Activated naive CD4-positive, alpha-beta T cell treated with anti-CD3 and anti-CD28 coated beads, Interleukin-2, amount 50 U/mL, for 72 hours (primary cell): ENCODE measurements around the gene GPR22. TPM values are rescaled to one million over a fixed set of nuclear protein-coding genes. Genes with fewer than 3 reads are reported as not detected.
A peak's percentile ranks its signal among the peaks of the same experiment; 100 is the strongest.

Experiments used
- ATAC-seq, 2 donors: fragments of 150-1000 bp; cut with Tn5 transposase; 2 replicates each; pipeline ENCODE4 v1.10.0; 2021; ENCODE audit warnings: mild to moderate bottlenecking in 2 of 2, moderate library complexity in 2 of 2
- DNase-seq, 2 donors: peaks; one replicate each; pipeline ENCODE4 v3.0.0; 2021 to 2022; ENCODE audit warnings: low spot score in 2 of 2
- H3K27ac Mint-ChIP-seq, 2 donors: one replicate each; pipeline ENCODE4 v1.8.0; 2022; ENCODE audit warnings: mild to moderate bottlenecking in 2 of 2, mixed read lengths in 2 of 2
- H3K36me3 Mint-ChIP-seq, 2 donors: one replicate each; pipeline ENCODE4 v1.8.0; 2022; ENCODE audit warnings: mixed read lengths in 2 of 2
- H3K9me3 Mint-ChIP-seq, 2 donors: one replicate each; pipeline ENCODE4 v1.8.0; 2022; ENCODE audit warnings: mixed read lengths in 2 of 2
- total RNA-seq, 2 donors: library from RNA; stranded (reverse); gene quantifications; one replicate each; pipeline ENCODE4 v1.2.3, GENCODE V29; 2022

Gene GPR22
- total RNA-seq, 2 donors from 2014 or later, result not detected

GRCh38 chr7:107467972-107468371 is 1.9 kb upstream of the GPR22 start:
- no peaks in the 10 kb centered on the region for H3K9me3 Mint-ChIP-seq
- no peak for ATAC-seq

GRCh38 chr7:107468824-107469223 is 1.0 kb upstream of the GPR22 start:
- no peak for ATAC-seq
- DNase-seq, result no peak
- no peaks in the 10 kb centered on the region for H3K36me3 Mint-ChIP-seq
- H3K9me3 Mint-ChIP-seq, result no peaks in the 10 kb centered on the region
- no peak overlapping the region for H3K27ac Mint-ChIP-seq

More at GRCh38 chr7:107467972-107468371, 1.9 kb upstream of the GPR22 start:
- no peak for DNase-seq
- no peak overlapping the region for H3K27ac Mint-ChIP-seq
- H3K36me3 Mint-ChIP-seq, result no peaks in the 10 kb centered on the region

GRCh38 chr7:107471292-107472070 is 1.6 kb downstream of the GPR22 start:
- ATAC-seq (no peak), DNase-seq (no peak)
- Mint-ChIP-seq H3K27ac (no peak overlapping the region), H3K36me3 (no peaks in the 10 kb centered on the region), H3K9me3 (no peaks in the 10 kb centered on the region)

GRCh38 chr7:107472116-107472515 is 2.3 kb downstream of the GPR22 start:
- DNase-seq (no peak), ATAC-seq (no peak)
- H3K36me3 Mint-ChIP-seq, result no peaks in the 10 kb centered on the region
- H3K27ac Mint-ChIP-seq, result no peak overlapping the region
- no peaks in the 10 kb centered on the region for H3K9me3 Mint-ChIP-seq

GRCh38 chr7:107474104-107474521 is 4.3 kb downstream of the GPR22 start:
- H3K9me3 Mint-ChIP-seq, result no peaks in the 10 kb centered on the region
- ATAC-seq (no peak), DNase-seq (no peak)
- no peak overlapping the region for H3K27ac Mint-ChIP-seq
- H3K36me3 Mint-ChIP-seq, result no peaks in the 10 kb centered on the region

- Mint-ChIP-seq H3K36me3 (no peaks in the 10 kb centered on the region), H3K9me3 (no peaks in the 10 kb centered on the region), H3K27ac (no peak overlapping the region)
- DNase-seq (no peak), ATAC-seq (no peak)
Observed at GRCh38 chr7:107479303-107479702, 9.4 kb downstream of the GPR22 start.

GRCh38 chr7:107480932-107481331 is 11.1 kb downstream of the GPR22 start:
- Mint-ChIP-seq H3K36me3 (no peaks in the 10 kb centered on the region), H3K9me3 (no peaks in the 10 kb centered on the region), H3K27ac (no peak overlapping the region)
- DNase-seq, result no peak
- ATAC-seq, result no peak

GRCh38 chr7:107482571-107482970 is 12.7 kb downstream of the GPR22 start:
- Mint-ChIP-seq H3K27ac (no peak overlapping the region), H3K36me3 (no peaks in the 10 kb centered on the region), H3K9me3 (no peaks in the 10 kb centered on the region)
- DNase-seq, result no peak
- no peak for ATAC-seq

GRCh38 chr7:107486041-107486440 is 16.2 kb downstream of the GPR22 start:
- no peak for DNase-seq
- Mint-ChIP-seq H3K27ac (no peak overlapping the region), H3K9me3 (no peaks in the 10 kb centered on the region), H3K36me3 (peaks cover 0 to 4% of the 10 kb centered on the region in 2 donors)
- ATAC-seq, result peak; percentile 43 to 63

- Mint-ChIP-seq H3K9me3 (no peaks in the 10 kb centered on the region), H3K27ac (no peak overlapping the region), H3K36me3 (peaks cover 0 to 4% of the 10 kb centered on the region in 2 donors)
- DNase-seq (no peak), ATAC-seq (no peak)
Observed at GRCh38 chr7:107492875-107493274, 23.0 kb downstream of the GPR22 start.

GRCh38 chr7:107494315-107494751 is 24.5 kb downstream of the GPR22 start:
- Mint-ChIP-seq H3K9me3 (no peaks in the 10 kb centered on the region), H3K36me3 (no peaks in the 10 kb centered on the region), H3K27ac (no peak overlapping the region)
- no peak for ATAC-seq
- no peak for DNase-seq

- Mint-ChIP-seq H3K36me3 (no peaks in the 10 kb centered on the region), H3K27ac (no peak overlapping the region), H3K9me3 (no peaks in the 10 kb centered on the region)
- DNase-seq, result no peak
- no peak for ATAC-seq
Observed at GRCh38 chr7:107494884-107495283, 25.0 kb downstream of the GPR22 start.

- ATAC-seq (no peak), DNase-seq (no peak)
- Mint-ChIP-seq H3K9me3 (no peaks in the 10 kb centered on the region), H3K36me3 (no peaks in the 10 kb centered on the region), H3K27ac (no peak overlapping the region)
Observed at GRCh38 chr7:107495516-107495915, 25.7 kb downstream of the GPR22 start.

- H3K9me3 Mint-ChIP-seq, result no peaks in the 10 kb centered on the region
- ATAC-seq (no peak), DNase-seq (no peak)
- H3K36me3 Mint-ChIP-seq, result no peaks in the 10 kb centered on the region
- no peak overlapping the region for H3K27ac Mint-ChIP-seq
Observed at GRCh38 chr7:107499731-107500130, 29.9 kb downstream of the GPR22 start.

GRCh38 chr7:107501593-107501992 is 31.7 kb downstream of the GPR22 start:
- Mint-ChIP-seq H3K9me3 (no peaks in the 10 kb centered on the region), H3K27ac (no peak overlapping the region), H3K36me3 (peaks cover 0 to 8% of the 10 kb centered on the region in 2 donors)
- ATAC-seq, result no peak
- DNase-seq, result no peak

GRCh38 chr7:107502154-107502553 is 32.3 kb downstream of the GPR22 start:
- ATAC-seq, result no peak
- peaks cover 0 to 8% of the 10 kb centered on the region in 2 donors for H3K36me3 Mint-ChIP-seq
- H3K27ac Mint-ChIP-seq, result no peak overlapping the region
- no peaks in the 10 kb centered on the region for H3K9me3 Mint-ChIP-seq
- DNase-seq, result no peak

GRCh38 chr7:107502797-107503196 is 32.9 kb downstream of the GPR22 start:
- Mint-ChIP-seq H3K9me3 (no peaks in the 10 kb centered on the region), H3K27ac (no peak overlapping the region), H3K36me3 (peaks cover 3 to 8% of the 10 kb centered on the region in 2 donors)
- DNase-seq, result no peak
- ATAC-seq, result no peak

- Mint-ChIP-seq H3K36me3 (peaks cover 4 to 11% of the 10 kb centered on the region in 2 donors), H3K9me3 (peaks cover under 1 to 2% of the 10 kb centered on the region in 2 donors), H3K27ac (no peak overlapping the region)
- ATAC-seq (no peak), DNase-seq (no peak)
Observed at GRCh38 chr7:107503687-107504086, 33.8 kb downstream of the GPR22 start.
